ENCODE results near the gene ABCG1.
A peak's percentile ranks its signal among the peaks of the same experiment; 100 is the strongest.

Gene ABCG1

DNA sequence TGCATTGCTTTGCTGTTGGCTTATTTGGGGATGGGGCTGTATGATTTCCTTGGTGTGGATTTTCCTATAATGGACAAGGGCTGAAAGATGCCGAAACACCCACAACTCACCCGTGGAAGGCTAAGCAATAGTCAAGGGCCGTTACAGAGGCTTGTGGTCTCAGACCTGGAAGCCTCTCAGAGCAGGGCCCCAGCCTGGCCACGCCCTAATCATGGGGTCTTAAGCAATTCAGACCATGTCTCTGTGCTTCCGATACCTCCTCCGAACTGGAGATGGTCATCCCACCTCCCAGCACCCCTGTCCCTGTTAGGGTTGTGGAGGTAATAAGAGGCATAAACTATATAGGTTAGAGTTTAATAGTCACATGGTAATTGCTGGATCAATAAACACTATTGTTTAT is 3.4 kb downstream of the ABCG1 start:
- H3K4me1 ChIP-seq (ENCODE audit: insufficient read depth, poor library complexity, severe bottlenecking) = peaks cover 6% of the 10 kb centered on the region
- ATAC-seq (ENCODE audit: low read depth) = no peak
- no peaks in the 10 kb centered on the region for H3K27me3 ChIP-seq (ENCODE audit: insufficient read depth, poor library complexity, severe bottlenecking)
- no peaks in the 10 kb centered on the region for H3K9me3 ChIP-seq (ENCODE audit: severe bottlenecking)
- peak; percentile 13 for DNase-seq (ENCODE audit: low spot score)
- peaks cover 4% of the 10 kb centered on the region; the same call in 1 of the 2 replicates for H3K36me3 ChIP-seq (ENCODE audit: low read depth)
- H3K4me3 ChIP-seq (ENCODE audit: severe bottlenecking) = no peak overlapping the region
- H3K27ac ChIP-seq (ENCODE audit: poor library complexity, severe bottlenecking) = no peak overlapping the region
- TF ChIP-seq, protein P1, sequence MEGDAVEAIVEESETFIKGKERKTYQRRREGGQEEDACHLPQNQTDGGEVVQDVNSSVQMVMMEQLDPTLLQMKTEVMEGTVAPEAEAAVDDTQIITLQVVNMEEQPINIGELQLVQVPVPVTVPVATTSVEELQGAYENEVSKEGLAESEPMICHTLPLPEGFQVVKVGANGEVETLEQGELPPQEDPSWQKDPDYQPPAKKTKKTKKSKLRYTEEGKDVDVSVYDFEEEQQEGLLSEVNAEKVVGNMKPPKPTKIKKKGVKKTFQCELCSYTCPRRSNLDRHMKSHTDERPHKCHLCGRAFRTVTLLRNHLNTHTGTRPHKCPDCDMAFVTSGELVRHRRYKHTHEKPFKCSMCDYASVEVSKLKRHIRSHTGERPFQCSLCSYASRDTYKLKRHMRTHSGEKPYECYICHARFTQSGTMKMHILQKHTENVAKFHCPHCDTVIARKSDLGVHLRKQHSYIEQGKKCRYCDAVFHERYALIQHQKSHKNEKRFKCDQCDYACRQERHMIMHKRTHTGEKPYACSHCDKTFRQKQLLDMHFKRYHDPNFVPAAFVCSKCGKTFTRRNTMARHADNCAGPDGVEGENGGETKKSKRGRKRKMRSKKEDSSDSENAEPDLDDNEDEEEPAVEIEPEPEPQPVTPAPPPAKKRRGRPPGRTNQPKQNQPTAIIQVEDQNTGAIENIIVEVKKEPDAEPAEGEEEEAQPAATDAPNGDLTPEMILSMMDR (IDR thresholded peaks at IDR 0.05; ENCODE audit: poor library complexity, severe bottlenecking) = no peak

DNA sequence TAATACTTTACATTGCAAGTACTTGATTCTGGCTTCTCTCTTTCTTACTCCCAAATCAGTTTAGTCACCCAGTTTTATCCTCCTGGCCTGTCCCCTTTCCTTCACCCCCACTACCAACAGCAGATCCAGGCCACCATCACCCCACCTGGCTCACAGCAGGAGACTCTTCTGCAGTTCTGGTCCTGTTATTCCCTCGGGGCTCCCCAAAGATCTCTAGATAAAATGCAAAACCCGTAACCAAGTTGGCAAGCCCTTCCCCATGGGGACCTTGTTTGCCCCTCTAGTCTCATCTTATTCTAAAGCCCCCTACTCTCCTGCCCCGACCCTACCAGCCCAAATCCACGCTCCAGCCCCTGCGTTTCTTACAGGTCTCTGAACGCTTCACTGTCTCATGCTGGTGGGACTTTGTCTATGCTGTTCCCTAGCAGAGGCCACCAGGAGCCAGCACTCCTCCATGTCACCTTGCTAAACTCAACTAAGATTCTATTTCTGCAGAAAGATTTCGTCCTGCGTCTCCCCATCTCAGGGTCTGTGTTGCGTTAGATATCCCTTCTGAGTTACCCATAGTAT is 4.0 kb downstream of the ABCG1 start:
- ATAC-seq (ENCODE audit: low read depth) = no peak
- Histone ChIP-seq H3K27me3 (ENCODE audit: insufficient read depth, poor library complexity, severe bottlenecking) (no peaks in the 10 kb centered on the region), H3K9me3 (ENCODE audit: severe bottlenecking) (no peaks in the 10 kb centered on the region), H3K36me3 (ENCODE audit: low read depth) (peaks cover 4% of the 10 kb centered on the region; the same call in 1 of the 2 replicates), H3K27ac (ENCODE audit: poor library complexity, severe bottlenecking) (no peak overlapping the region), H3K4me1 (ENCODE audit: insufficient read depth, poor library complexity, severe bottlenecking) (peaks cover 11% of the 10 kb centered on the region), H3K4me3 (ENCODE audit: severe bottlenecking) (no peak overlapping the region)
- TF ChIP-seq, protein P1 (IDR thresholded peaks at IDR 0.05; ENCODE audit: poor library complexity, severe bottlenecking) = no peak
- DNase-seq (ENCODE audit: low spot score) = peak; percentile 38

GRCh38 chr21:42223826-42224575 is 5.1 kb downstream of the ABCG1 start:
- Histone ChIP-seq H3K27me3 (ENCODE audit: insufficient read depth, poor library complexity, severe bottlenecking) (no peaks in the 10 kb centered on the region), H3K36me3 (ENCODE audit: low read depth) (peaks cover 4% of the 10 kb centered on the region; the same call in 1 of the 2 replicates), H3K27ac (ENCODE audit: poor library complexity, severe bottlenecking) (no peak overlapping the region), H3K4me1 (ENCODE audit: insufficient read depth, poor library complexity, severe bottlenecking) (peaks cover 19% of the 10 kb centered on the region), H3K9me3 (ENCODE audit: severe bottlenecking) (no peaks in the 10 kb centered on the region), H3K4me3 (ENCODE audit: severe bottlenecking) (no peak overlapping the region)
- ATAC-seq (ENCODE audit: low read depth) (no peak), DNase-seq (ENCODE audit: low spot score) (peak; percentile 42)
- TF ChIP-seq, protein P1 (IDR thresholded peaks at IDR 0.05; ENCODE audit: poor library complexity, severe bottlenecking) = no peak

- DNase-seq (ENCODE audit: low spot score) (peak; percentile 0), ATAC-seq (ENCODE audit: low read depth) (no peak)
- H3K36me3 ChIP-seq (ENCODE audit: low read depth) = peaks cover 4% of the 10 kb centered on the region; the same call in 1 of the 2 replicates
- H3K27me3 ChIP-seq (ENCODE audit: insufficient read depth, poor library complexity, severe bottlenecking) = no peaks in the 10 kb centered on the region
- no peak overlapping the region for H3K4me3 ChIP-seq (ENCODE audit: severe bottlenecking)
- TF ChIP-seq, protein P1 (IDR thresholded peaks at IDR 0.05; ENCODE audit: poor library complexity, severe bottlenecking) = no peak
- H3K4me1 ChIP-seq (ENCODE audit: insufficient read depth, poor library complexity, severe bottlenecking) = peaks cover 19% of the 10 kb centered on the region
- H3K27ac ChIP-seq (ENCODE audit: poor library complexity, severe bottlenecking) = no peak overlapping the region
- H3K9me3 ChIP-seq (ENCODE audit: severe bottlenecking) = no peaks in the 10 kb centered on the region
Measured at GRCh38 chr21:42225042-42225441, 6.1 kb downstream of the ABCG1 start.
